NCI-H1092 (cell line): Measurements from ENCODE around the gene FCHO2.

Experiments used
- DNase-seq: peaks from one replicate; lab custom pipeline; 2025; lab: John Stamatoyannopoulos, UW

The FCHO2 gene

GRCh38 chr5:73030995-73031394 is 75.2 kb downstream of the FCHO2 start:
- no peak for DNase-seq

GRCh38 chr5:73031839-73032238 is 76.0 kb downstream of the FCHO2 start:
- peak; percentile 11 for DNase-seq

DNA sequence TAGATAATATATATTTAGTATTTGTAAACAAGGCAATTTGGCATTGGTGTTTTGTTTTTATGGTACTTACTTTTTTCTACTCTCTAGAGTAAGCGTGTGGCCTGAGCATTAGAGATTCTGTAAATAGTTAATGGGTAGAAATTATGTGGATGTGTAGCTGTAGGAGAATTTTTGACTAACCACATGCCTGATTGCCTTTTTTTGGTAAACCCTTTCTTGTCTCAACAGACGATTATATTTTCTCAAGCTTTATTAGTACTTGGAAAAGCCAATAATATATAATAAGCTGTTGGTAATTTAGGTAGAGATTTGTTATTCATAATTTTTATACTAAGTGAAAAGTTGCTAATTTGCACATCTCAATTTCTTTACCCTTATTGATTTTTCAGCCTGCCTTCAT is 76.8 kb downstream of the FCHO2 start:
- no peak for DNase-seq

DNA sequence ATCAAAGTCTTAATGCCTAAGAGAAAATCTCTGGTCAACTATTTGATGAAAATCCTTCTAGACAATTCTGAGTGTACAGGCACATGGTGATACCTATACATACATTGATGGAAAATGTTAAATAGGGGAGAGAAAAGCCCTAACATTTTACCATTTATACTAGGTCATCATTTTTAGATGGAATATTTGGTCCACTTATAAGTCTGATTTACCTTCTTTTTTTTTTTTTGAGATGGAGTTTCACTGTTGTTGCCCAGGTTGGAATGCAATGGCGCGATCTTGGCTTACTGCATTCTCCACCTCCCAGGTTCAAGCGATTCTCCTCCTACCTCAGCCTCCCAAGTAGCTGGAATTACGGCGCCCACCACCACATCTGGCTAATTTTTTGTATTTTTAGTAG is 81.7 kb downstream of the FCHO2 start:
- DNase-seq = no peak

- DNase-seq = no peak
Observed at GRCh38 chr5:73039082-73039481, 83.2 kb downstream of the FCHO2 start.

- no peak for DNase-seq
Observed at GRCh38 chr5:73042993-73043392, 87.2 kb downstream of the FCHO2 start.

GRCh38 chr5:73044546-73044945 is 88.7 kb downstream of the FCHO2 start:
- DNase-seq = no peak

DNA sequence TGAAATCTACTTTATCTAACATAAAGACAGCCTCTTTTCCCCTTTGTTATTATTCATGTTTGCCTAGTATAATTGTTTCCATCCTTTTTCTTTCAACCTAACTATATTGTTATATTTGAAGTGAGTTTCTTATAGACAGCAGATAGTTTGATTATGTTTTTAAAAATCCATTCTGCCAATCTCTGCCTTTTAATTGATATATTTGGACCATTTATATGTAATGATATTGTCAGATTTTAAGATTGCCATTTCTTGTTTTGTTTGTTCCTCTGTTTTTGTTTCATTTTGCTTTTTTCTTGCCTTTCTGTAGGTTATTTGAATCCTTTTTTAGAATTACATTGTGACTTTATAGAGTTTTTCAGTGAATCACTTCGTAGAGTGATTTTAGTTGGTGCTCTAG is 89.8 kb downstream of the FCHO2 start:
- DNase-seq = no peak

DNA sequence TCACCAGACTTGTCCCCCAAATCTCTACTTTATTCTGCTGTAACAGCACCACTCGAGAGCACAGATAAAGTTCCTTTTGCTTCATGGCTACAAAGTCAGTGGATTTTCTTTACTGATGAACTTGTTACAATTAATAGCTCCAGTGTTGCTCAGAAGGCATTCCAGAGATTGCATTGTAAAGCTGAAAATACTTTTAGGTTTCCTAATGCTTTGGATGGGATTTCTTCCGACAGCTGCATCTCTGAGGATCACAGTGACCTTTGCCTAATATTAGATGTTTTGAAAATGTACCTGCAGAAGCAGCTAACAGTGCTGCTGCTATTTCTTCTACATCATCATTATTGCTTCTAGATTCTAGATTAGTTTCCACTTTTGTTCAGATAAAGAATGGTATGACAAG is 105.8 kb downstream of the FCHO2 start:
- no peak for DNase-seq

GRCh38 chr5:73066466-73066865 is 110.6 kb downstream of the FCHO2 start:
- DNase-seq = no peak

- DNase-seq = no peak
Observed at GRCh38 chr5:73067213-73067612, 111.4 kb downstream of the FCHO2 start.

DNA sequence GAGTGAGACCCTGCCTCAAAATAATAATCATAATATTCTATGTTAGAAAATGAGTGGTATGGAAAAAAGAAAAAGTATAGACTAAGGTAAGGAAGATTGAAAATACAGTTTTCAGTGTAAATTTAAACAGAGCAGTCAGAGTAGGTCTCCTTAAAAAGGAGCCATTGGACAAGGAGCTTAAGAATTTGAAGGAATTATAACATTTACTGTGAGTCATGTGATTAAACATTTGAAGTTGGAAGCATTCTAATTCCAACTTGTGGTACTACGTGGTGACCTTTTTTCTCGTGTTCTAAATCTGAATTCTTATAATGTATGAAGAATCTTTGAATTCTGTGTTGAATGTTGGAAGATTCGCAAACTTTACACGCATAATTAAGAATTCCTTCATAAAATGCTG is 125.3 kb downstream of the FCHO2 start:
- DNase-seq = no peak

GRCh38 chr5:73088026-73088425 is 132.2 kb downstream of the FCHO2 start:
- no peak for DNase-seq

DNA sequence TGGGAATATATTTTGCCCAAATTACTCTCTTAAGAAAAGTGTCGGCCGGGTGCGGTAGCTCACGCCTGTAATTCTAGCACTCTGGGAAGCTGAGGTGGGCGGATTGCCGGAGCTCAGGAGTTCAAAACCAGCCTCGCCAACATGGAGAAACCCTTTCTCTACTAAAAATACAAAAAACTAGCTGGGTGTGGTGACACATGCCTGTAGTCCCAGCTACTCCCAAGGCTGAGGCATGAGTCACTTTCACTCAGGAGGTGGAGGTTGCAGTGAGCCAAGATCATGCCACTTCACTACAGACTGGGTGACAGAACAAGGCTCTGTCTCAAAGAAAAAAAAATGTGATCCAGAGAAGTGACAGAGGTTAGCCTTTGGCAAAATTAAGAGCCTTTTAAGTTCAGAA is 138.1 kb downstream of the FCHO2 start:
- no peak for DNase-seq

GRCh38 chr5:73094415-73094814 is 138.6 kb downstream of the FCHO2 start:
- DNase-seq = no peak

GRCh38 chr5:73095564-73096238 is 139.9 kb downstream of the FCHO2 start:
- DNase-seq = no peak

- no peak for DNase-seq
Observed at GRCh38 chr5:73096239-73096575, 140.4 kb downstream of the FCHO2 start.

DNA sequence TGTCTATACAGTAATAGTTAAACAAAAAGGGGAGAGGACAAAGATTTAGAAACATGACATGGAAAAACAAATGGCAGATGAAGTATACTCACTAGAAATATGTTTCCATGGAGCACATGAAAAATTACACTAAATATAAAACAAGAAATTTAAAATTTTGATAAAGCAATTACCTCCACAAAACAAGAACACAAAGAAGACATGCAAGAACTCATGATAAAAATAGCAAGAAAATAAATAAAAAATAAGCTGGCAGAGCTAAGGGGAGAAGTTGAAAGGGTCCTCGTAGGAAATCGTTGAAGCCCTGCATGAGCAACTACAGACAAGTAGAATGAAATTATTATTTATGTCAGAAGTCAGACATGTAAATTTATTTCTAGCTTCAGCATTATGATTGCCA is 141.9 kb downstream of the FCHO2 start:
- DNase-seq = no peak

DNA sequence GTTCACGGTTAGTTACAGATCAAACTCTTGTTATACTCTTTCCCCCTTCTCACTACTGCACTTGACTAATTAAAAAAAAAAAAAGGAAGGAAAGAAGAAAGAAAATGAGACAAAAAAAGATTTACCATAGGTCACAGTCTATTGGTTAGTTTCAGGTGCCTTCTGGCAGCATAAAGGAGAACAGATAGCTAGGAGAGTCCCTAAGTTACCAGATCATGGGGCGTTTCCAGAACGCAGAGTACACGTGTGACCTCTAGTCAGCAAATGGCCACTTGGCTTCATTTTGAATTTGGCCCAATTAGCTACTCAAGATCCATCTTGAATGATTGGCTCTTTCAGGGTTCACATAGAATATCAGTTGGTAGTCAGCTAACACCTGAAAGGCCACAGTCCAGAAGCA is 144.3 kb downstream of the FCHO2 start:
- no peak for DNase-seq

- DNase-seq = peak; percentile 40
Observed at GRCh38 chr5:73103870-73104299, 148.0 kb downstream of the FCHO2 start.

GRCh38 chr5:73104326-73104725 is 148.5 kb downstream of the FCHO2 start:
- no peak for DNase-seq

DNA sequence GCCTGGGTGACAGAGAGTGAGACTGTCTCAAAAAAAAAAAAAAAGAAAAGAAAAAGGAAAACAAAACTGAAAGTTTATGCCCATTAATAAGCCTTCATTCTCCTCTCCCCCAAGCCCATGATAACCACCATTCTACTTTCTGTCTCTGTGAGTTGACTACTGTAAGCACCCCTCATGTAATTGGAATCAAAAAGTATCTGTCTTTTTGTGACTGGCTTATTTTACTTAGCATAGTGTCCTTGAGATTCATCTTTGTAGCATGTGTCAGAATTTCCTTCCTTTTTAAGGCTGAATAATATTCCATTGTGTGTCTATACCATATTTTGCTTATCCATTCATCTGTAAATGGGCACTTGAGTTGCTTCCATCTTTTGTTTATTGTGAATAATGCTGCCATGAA is 150.5 kb downstream of the FCHO2 start:
- no peak for DNase-seq

DNA sequence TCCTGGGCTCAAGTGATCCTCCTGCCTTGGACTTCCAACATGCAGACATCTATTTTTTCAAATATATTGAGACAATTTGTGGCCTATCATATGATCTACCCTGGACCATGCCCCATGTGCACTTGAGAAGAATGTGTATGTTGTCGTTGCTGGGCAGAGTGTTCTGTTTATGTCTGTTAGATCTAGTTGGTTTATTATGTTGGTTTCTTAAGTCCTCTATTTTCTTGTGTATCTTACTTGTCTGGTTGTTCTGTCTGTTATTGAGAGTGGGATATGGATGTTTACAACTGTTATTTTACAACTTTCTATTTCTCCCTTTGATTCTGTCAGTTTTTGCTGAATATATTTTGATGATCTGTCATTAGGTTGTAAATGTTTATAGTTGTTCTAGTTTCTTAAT is 154.3 kb downstream of the FCHO2 start:
- no peak for DNase-seq

DNA sequence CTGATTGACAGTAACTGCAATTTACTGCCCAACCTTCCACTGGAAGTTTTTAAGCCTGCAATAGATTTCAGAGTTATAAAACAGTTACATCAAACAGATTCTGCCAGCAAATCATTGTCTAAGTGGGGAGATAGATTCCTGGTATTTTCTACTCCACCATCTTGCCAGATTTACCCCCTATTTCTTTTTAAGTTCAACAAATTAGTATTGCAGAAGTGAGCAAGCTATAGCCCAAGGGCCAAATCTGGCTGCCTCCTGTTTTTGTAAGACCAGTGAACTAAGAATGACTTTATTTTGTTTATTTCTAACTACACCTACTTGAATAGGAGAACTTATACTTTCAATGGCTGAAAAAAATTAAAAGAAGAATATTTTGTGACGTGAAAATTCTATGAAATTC is 155.7 kb downstream of the FCHO2 start:
- DNase-seq = no peak

- DNase-seq = no peak
Observed at GRCh38 chr5:73112359-73112758, 156.5 kb downstream of the FCHO2 start.
